Stimulated activated CD4-positive, alpha-beta T cell treated with anti-CD3 and anti-CD28 coated beads, Interleukin-12 subunit alpha, Interleukin-12 subunit beta, amount 100 ng/mL, for 24 hours (primary cell): ENCODE data around the gene ZNF316.

Experiments used
- DNase-seq, 2 experiments: peaks; one replicate each; pipeline ENCODE4 v3.0.0-alpha.2; 2020; ENCODE audit warnings: low read depth in 2 of 2

The ZNF316 gene

DNA sequence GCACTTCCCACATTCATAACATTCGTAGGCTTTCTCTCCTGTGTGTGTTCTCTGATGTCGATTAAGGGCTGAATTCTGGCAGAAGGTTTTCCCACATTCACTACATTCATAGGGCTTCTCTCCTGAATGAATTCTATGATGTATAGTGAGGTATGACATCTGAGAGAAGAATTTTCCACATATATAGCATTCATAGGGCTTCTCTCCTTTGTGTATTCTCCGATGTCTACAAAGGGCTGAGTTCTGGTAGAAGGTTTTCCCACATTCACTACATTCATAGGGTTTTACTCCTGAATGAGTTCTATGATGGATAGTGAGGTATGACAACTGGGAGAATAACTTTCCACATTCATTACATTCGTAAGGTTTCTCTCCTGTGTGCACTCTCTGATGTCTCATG lies 54.0 kb downstream of the ZNF316 start:
- no peak for DNase-seq

DNA sequence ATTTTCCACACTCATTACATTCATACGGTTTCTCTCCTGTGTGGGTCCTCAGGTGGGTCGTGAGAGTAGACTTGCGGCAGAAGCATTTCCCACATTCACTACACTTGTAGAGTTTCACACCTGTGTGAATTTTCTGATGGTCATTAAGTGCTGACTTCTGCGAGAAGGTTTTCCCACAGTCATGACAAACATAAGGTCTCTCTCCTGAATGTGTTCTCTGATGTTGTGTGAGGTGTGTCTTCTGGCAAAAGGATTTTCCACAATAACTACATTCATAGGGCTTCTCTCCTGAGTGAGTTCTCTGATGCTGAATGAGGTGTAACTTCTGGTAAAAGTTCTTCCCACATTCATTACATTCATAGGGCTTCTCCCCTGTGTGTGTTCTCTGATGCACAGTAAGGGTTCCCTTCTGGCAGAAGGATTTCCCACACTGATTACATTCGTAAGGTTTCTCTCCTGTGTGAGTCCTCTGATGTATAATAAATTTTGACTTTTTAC lies 54.5 kb downstream of the ZNF316 start:
- DNase-seq, result no peak

DNA sequence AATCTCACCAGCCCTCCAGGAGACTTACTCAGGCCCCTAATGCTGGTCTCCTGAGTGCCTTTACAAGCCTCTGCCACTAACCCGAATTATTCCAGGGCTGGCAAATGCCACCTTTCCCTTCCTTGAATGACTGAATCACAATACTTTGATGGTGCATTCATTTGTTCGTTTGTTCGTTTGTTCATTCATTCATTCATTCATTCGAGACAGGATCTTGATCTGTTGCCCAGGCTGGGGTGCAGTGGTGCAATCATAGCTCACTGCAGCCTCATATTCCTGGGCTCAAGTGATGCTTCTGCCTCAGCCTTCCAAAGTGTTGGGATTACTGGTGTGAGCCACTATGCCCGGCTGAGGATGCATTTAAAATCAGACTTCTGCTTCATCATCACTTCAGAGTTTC lies 63.7 kb downstream of the ZNF316 start:
- DNase-seq, result no peak

DNA sequence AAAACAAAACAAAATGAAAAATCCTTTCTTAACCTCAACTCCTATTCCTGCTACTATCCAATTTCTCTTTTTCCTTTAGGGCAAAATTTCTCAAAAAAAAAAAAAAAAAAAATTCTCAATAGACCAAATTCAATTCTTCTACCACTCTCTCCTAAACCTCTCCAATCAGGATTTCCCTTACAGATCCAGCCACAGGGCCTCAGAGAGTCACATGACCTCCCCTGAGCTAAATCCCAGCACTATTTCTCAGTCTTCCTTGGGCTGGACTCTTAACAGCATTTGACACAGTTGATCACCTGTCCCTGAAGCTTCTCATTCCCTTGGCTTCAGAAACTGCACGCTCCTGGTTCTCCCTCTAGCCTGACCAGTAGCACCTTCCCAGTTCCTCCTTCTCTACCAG lies 64.7 kb downstream of the ZNF316 start:
- DNase-seq, result no peak
